ENCODE data around the gene CALHM4.

Gene CALHM4

GRCh38 chr6:116562019-116562403 is 8.5 kb downstream of the CALHM4 start:
- Histone ChIP-seq H3K4me2 (ENCODE audit: insufficient read depth, low read length) (no peak overlapping the region), H3K79me2 (ENCODE audit: insufficient read depth, low read length) (no peaks in the 10 kb centered on the region), H3K36me3 (ENCODE audit: insufficient read depth, low read length) (no peaks in the 10 kb centered on the region), H3K4me1 (ENCODE audit: insufficient read depth, low read length) (no peaks in the 10 kb centered on the region), H3K9ac (ENCODE audit: low read depth, low read length) (no peak overlapping the region), H2AFZ (ENCODE audit: low read depth, low read length) (no peak overlapping the region), H3K4me3 (ENCODE audit: low read depth in 1 of 2, low read length in 2 of 2) (no peak overlapping the region), H3K27ac (ENCODE audit: low read length) (no peak overlapping the region), H3K27me3 (ENCODE audit: insufficient read depth, low read length, poor library complexity) (no peaks in the 10 kb centered on the region), H4K20me1 (ENCODE audit: insufficient read depth, low read length) (no peaks in the 10 kb centered on the region), H3K9me3 (ENCODE audit: insufficient read depth, low read length, severe bottlenecking) (no peaks in the 10 kb centered on the region)
- no peak for DNase-seq
- TF ChIP-seq EZH2 (IDR thresholded peaks at IDR 0.05; ENCODE audit: borderline replicate concordance, low read depth, low read length, severe bottlenecking) = no peak
- no peak for TF ChIP-seq CTCF (IDR thresholded peaks at IDR 0.05; ENCODE audit: borderline replicate concordance, extremely low read depth, low read length, poor library complexity, severe bottlenecking)
- ATAC-seq (ENCODE audit: insufficient read depth, low read depth) = no peak

GRCh38 chr6:116562614-116563013 is 9.1 kb downstream of the CALHM4 start:
- no peak overlapping the region for H3K9ac ChIP-seq (ENCODE audit: low read depth, low read length)
- no peak for DNase-seq
- H3K4me2 ChIP-seq (ENCODE audit: insufficient read depth, low read length) = no peak overlapping the region

GRCh38 chr6:116563830-116564229 is 10.3 kb downstream of the CALHM4 start:
- no peak overlapping the region for H2AFZ ChIP-seq (ENCODE audit: low read depth, low read length)
- no peaks in the 10 kb centered on the region for H4K20me1 ChIP-seq (ENCODE audit: insufficient read depth, low read length)
- H3K4me1 ChIP-seq (ENCODE audit: insufficient read depth, low read length) = 0 out of 2 replicates have a peak, but pooled peaks cover under 1% of the 10 kb centered on the region
- H3K4me3 ChIP-seq (ENCODE audit: low read depth in 1 of 2, low read length in 2 of 2) = no peak overlapping the region
- no peak overlapping the region for H3K9ac ChIP-seq (ENCODE audit: low read depth, low read length)
- H3K79me2 ChIP-seq (ENCODE audit: insufficient read depth, low read length) = no peaks in the 10 kb centered on the region
- ATAC-seq (ENCODE audit: insufficient read depth, low read depth) = no peak
- TF ChIP-seq EZH2 (IDR thresholded peaks at IDR 0.05; ENCODE audit: borderline replicate concordance, low read depth, low read length, severe bottlenecking) (no peak), CTCF (IDR thresholded peaks at IDR 0.05; ENCODE audit: borderline replicate concordance, extremely low read depth, low read length, poor library complexity, severe bottlenecking) (no peak)
- H3K4me2 ChIP-seq (ENCODE audit: insufficient read depth, low read length) = no peak overlapping the region
- H3K36me3 ChIP-seq (ENCODE audit: insufficient read depth, low read length) = no peaks in the 10 kb centered on the region
- no peak overlapping the region for H3K27ac ChIP-seq (ENCODE audit: low read length)
- no peak for DNase-seq
- H3K27me3 ChIP-seq (ENCODE audit: insufficient read depth, low read length, poor library complexity) = no peaks in the 10 kb centered on the region
- no peaks in the 10 kb centered on the region for H3K9me3 ChIP-seq (ENCODE audit: insufficient read depth, low read length, severe bottlenecking)

More at GRCh38 chr6:116562614-116563013, 9.1 kb downstream of the CALHM4 start:
- no peak overlapping the region for H3K27ac ChIP-seq (ENCODE audit: low read length)
- H3K27me3 ChIP-seq (ENCODE audit: insufficient read depth, low read length, poor library complexity) = no peaks in the 10 kb centered on the region
- no peaks in the 10 kb centered on the region for H3K79me2 ChIP-seq (ENCODE audit: insufficient read depth, low read length)
- TF ChIP-seq CTCF (IDR thresholded peaks at IDR 0.05; ENCODE audit: borderline replicate concordance, extremely low read depth, low read length, poor library complexity, severe bottlenecking) (no peak), EZH2 (IDR thresholded peaks at IDR 0.05; ENCODE audit: borderline replicate concordance, low read depth, low read length, severe bottlenecking) (no peak)
- H3K4me1 ChIP-seq (ENCODE audit: insufficient read depth, low read length) = no peaks in the 10 kb centered on the region
- no peak overlapping the region for H3K4me3 ChIP-seq (ENCODE audit: low read depth in 1 of 2, low read length in 2 of 2)
- no peak overlapping the region for H2AFZ ChIP-seq (ENCODE audit: low read depth, low read length)
- no peaks in the 10 kb centered on the region for H3K36me3 ChIP-seq (ENCODE audit: insufficient read depth, low read length)
- no peaks in the 10 kb centered on the region for H4K20me1 ChIP-seq (ENCODE audit: insufficient read depth, low read length)
- no peaks in the 10 kb centered on the region for H3K9me3 ChIP-seq (ENCODE audit: insufficient read depth, low read length, severe bottlenecking)
- no peak for ATAC-seq (ENCODE audit: insufficient read depth, low read depth)

GRCh38 chr6:116564311-116564710 is 10.8 kb downstream of the CALHM4 start:
- no peak for TF ChIP-seq CTCF (IDR thresholded peaks at IDR 0.05; ENCODE audit: borderline replicate concordance, extremely low read depth, low read length, poor library complexity, severe bottlenecking)
- no peak for TF ChIP-seq EZH2 (IDR thresholded peaks at IDR 0.05; ENCODE audit: borderline replicate concordance, low read depth, low read length, severe bottlenecking)
- Histone ChIP-seq H3K9me3 (ENCODE audit: insufficient read depth, low read length, severe bottlenecking) (no peaks in the 10 kb centered on the region), H2AFZ (ENCODE audit: low read depth, low read length) (no peak overlapping the region), H3K4me2 (ENCODE audit: insufficient read depth, low read length) (no peak overlapping the region), H3K79me2 (ENCODE audit: insufficient read depth, low read length) (no peaks in the 10 kb centered on the region), H3K9ac (ENCODE audit: low read depth, low read length) (no peak overlapping the region), H3K27me3 (ENCODE audit: insufficient read depth, low read length, poor library complexity) (no peaks in the 10 kb centered on the region), H3K27ac (ENCODE audit: low read length) (no peak overlapping the region), H3K36me3 (ENCODE audit: insufficient read depth, low read length) (no peaks in the 10 kb centered on the region), H3K4me1 (ENCODE audit: insufficient read depth, low read length) (peaks cover 5% of the 10 kb centered on the region; the same call in 1 of the 2 replicates), H3K4me3 (ENCODE audit: low read depth in 1 of 2, low read length in 2 of 2) (no peak overlapping the region), H4K20me1 (ENCODE audit: insufficient read depth, low read length) (no peaks in the 10 kb centered on the region)
- DNase-seq = no peak
- ATAC-seq (ENCODE audit: insufficient read depth, low read depth) = no peak

Data from DND-41 (cell line).